A549 (cell line): ENCODE results near the gene KDM4B.

Experiments used
- HEYL ChIP-seq: fragments of 250-450 bp; sonication (Bioruptor Pico); IDR thresholded peaks from 2 replicates; pipeline ENCODE4 v1.8.0; 2021; ENCODE audit warnings: mild to moderate bottlenecking, moderate library complexity
- POLR2AphosphoS2 ChIP-seq: conservative IDR thresholded peaks from 2 replicates; pipeline ENCODE4 v1.6.1; 2012; ENCODE audit warnings: low read length, improper control_type of control experiment, inconsistent platforms
- USF2 ChIP-seq: fragments of 450-650 bp; IDR thresholded peaks from 2 replicates; pipeline ENCODE4 v1.6.1; 2014; ENCODE audit warnings: antibody characterized with exemption

DNA sequence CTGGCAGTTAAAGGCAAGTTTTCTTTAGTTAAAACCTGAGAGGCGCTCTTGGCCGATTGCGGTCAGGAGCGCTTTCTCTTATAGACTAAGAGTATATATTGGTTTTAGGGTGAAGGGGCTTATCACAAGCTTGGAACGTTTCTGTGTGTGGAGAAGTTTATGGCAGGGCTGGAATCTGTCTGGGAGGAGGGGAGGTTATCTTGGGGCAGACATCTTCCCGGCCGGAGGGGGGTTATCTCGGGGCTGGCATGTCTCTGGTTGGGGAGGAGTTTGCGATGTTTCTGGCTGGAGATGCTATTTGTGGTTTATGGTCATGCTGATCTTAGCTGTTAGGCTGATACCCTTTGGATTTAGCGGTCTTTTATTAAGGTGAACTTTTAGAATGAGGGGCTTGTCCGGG is 18.3 kb downstream of the KDM4B start:
- TF ChIP-seq HEYL (no peak), POLR2AphosphoS2 (no peak), USF2 (no peak)
